Spinal cord (tissue), 10 donors: ENCODE measurements around the gene MCM9. TPM values are rescaled to one million over a fixed set of nuclear protein-coding genes. Genes with fewer than 3 reads are reported as not detected.

Source experiments
- DNase-seq, 6 donors: peaks; one replicate each; pipeline versions ENCODE4 v3.0.0 to v3.0.0-alpha.2; 2013 to 2015; ENCODE audit warnings: low spot score in 6 of 6, low read depth in 4 of 6
- H3K27ac ChIP-seq: one replicate; pipeline ENCODE4 v1.5.1; 2013; ENCODE audit warnings: low read depth, low read length, control low read depth
- H3K27me3 ChIP-seq: one replicate; pipeline ENCODE4 v1.6.1; 2013; ENCODE audit warnings: low read length; ENCODE audit not compliant: control insufficient read depth, insufficient read depth
- H3K36me3 ChIP-seq: one replicate; pipeline ENCODE4 v1.6.1; 2013; ENCODE audit warnings: low read length; ENCODE audit not compliant: control insufficient read depth, insufficient read depth
- H3K4me1 ChIP-seq: one replicate; pipeline ENCODE4 v1.6.1; 2013; ENCODE audit warnings: low read length; ENCODE audit not compliant: control insufficient read depth, insufficient read depth
- H3K4me3 ChIP-seq: one replicate; pipeline ENCODE4 v1.5.1; 2013; ENCODE audit warnings: low read depth, low read length, control low read depth
- H3K9me3 ChIP-seq: one replicate; pipeline ENCODE4 v1.6.1; 2013; ENCODE audit warnings: low read length; ENCODE audit not compliant: control insufficient read depth, insufficient read depth
- WGBS: methylation state at CpG from one replicate; pipeline ENCODE4 v1.1.5; 2013; ENCODE audit warnings: missing lambda C conversion rate; ENCODE audit not compliant: insufficient coverage; 5-methylcytosine and 5-hydroxymethylcytosine counted together
- polyA plus RNA-seq, 2 donors: library from polyadenylated mRNA; unstranded; fragments of 120-200 nt; gene quantifications; one replicate each; pipeline ENCODE4 v1.2.1, GENCODE V29; 2013; ENCODE audit not compliant: insufficient read length in 2 of 2
- total RNA-seq, 2 donors: library from RNA; depleted of rRNA in 1 of 2; stranded (reverse); fragments of 120-200 nt in 1 of 2; fragments of >200 nt in 1 of 2; gene quantifications; one replicate each; pipeline versions ENCODE4 v1.2.3 to v1.2.4, GENCODE V29; 2013 to 2014
- donor health status: healthy.

The MCM9 gene
- total and polyA plus RNA-seq, 4 donors, result 11.2 to 16.8 (median 14.5) TPM

GRCh38 chr6:118967239-118967638, 32.3 kb upstream of the MCM9 start:
- Histone ChIP-seq H3K27ac (no peak overlapping the region), H3K27me3 (no peaks in the 10 kb centered on the region), H3K4me3 (no peak overlapping the region), H3K9me3 (no peaks in the 10 kb centered on the region), H3K36me3 (no peaks in the 10 kb centered on the region), H3K4me1 (no peaks in the 10 kb centered on the region)
- WGBS, result no CpG with 5 or more reads among the region's 2 CpGs
- no peak for DNase-seq

DNA sequence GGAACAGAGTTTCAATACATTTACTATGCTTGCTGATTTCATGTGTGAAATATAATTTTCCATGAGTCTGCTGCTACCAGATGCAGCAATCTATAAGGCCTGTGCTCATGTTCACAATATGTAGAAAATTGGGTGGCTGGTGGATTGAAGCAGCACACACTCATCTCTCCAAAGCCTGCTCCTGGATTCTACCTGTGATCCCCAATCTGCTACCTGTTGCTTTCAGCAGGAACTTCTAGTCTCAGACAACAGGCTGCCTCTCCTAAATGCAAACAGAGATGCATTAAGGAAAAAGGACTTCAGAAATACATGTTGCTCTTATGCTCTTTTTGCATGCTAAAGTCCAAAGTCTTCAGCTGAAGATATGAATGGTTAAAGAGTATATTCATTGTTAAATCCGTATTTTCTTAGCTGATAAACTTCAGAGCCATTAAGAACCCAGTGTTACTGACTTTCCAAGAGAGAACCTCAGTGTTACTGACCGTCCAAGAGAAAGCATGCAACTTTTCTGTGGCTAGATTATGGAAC, 30.9 kb upstream of the MCM9 start:
- Histone ChIP-seq H3K27me3 (no peaks in the 10 kb centered on the region), H3K9me3 (no peaks in the 10 kb centered on the region), H3K27ac (no peak overlapping the region), H3K4me3 (no peak overlapping the region), H3K36me3 (no peaks in the 10 kb centered on the region), H3K4me1 (no peaks in the 10 kb centered on the region)
- no peak for DNase-seq
- no CpG with 5 or more reads among the region's 2 CpGs for WGBS

- WGBS, result no CpG with 5 or more reads among the region's 3 CpGs
- Histone ChIP-seq H3K27ac (no peak overlapping the region), H3K4me3 (no peak overlapping the region), H3K27me3 (no peaks in the 10 kb centered on the region), H3K4me1 (no peaks in the 10 kb centered on the region), H3K36me3 (no peaks in the 10 kb centered on the region), H3K9me3 (no peaks in the 10 kb centered on the region)
- no peak for DNase-seq
Measured at GRCh38 chr6:118965371-118965770, 30.4 kb upstream of the MCM9 start.

DNA sequence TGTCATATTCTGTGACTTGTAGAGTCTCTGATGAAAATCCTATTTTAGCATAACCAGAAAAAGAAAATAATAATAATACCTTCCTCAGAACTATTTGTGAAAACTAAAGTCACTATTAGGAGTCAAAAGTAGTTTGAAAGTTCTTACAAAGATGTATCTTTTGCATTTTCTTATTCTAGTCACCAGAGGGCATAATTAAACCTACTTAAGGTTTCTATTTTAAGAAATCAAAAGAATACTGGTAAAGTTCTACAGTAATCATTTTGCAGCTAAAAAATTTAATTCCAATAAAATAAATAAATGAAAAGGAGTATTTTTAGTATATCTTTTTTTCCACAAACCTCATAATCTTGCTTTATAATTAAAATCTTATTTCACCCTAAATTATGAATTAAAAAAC, 28.0 kb upstream of the MCM9 start:
- peak in 1 of 6 donors; percentile 19 for DNase-seq
- no peak overlapping the region for H3K4me3 ChIP-seq
- no peaks in the 10 kb centered on the region for H3K36me3 ChIP-seq
- no peaks in the 10 kb centered on the region for H3K9me3 ChIP-seq
- no peaks in the 10 kb centered on the region for H3K27me3 ChIP-seq
- H3K27ac ChIP-seq, result no peak overlapping the region
- H3K4me1 ChIP-seq, result no peaks in the 10 kb centered on the region

DNA sequence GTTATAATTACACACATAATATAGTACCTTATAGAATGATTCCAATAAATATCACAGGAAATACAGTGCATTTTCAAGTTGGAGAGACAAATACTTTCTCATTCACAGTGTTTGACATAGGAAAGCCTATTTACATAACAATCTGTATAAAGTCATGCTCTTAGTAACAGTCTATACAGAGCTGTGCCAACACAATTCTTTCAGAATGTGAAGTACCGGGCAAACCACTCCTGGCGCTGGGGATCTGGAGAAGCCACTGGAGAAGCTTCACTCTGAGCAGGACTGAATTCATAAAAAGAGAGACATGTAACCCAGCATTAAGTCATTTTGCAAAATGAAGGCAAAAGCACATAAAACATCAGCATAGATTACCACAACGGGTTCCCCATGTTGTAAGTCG, 24.9 kb upstream of the MCM9 start:
- Histone ChIP-seq H3K4me1 (no peaks in the 10 kb centered on the region), H3K36me3 (no peaks in the 10 kb centered on the region), H3K27ac (no peak overlapping the region), H3K27me3 (no peaks in the 10 kb centered on the region), H3K4me3 (no peak overlapping the region), H3K9me3 (no peaks in the 10 kb centered on the region)
- DNase-seq, result no peak
- 37% methylated on average over 2 of the region's 4 CpGs for WGBS

- WGBS, result 100% methylated on average over 1 of the region's 2 CpGs
- Histone ChIP-seq H3K9me3 (no peaks in the 10 kb centered on the region), H3K36me3 (no peaks in the 10 kb centered on the region), H3K4me3 (no peak overlapping the region), H3K27me3 (no peaks in the 10 kb centered on the region), H3K27ac (no peak overlapping the region), H3K4me1 (no peaks in the 10 kb centered on the region)
- DNase-seq, result no peak
Measured at GRCh38 chr6:118953391-118953790, 18.4 kb upstream of the MCM9 start.

- Histone ChIP-seq H3K27me3 (no peaks in the 10 kb centered on the region), H3K27ac (no peak overlapping the region), H3K36me3 (no peaks in the 10 kb centered on the region), H3K4me1 (no peaks in the 10 kb centered on the region), H3K4me3 (no peak overlapping the region), H3K9me3 (no peaks in the 10 kb centered on the region)
- WGBS, result no CpG with 5 or more reads among the region's 2 CpGs
- no peak for DNase-seq
Measured at GRCh38 chr6:118952683-118953082, 17.7 kb upstream of the MCM9 start.

- Histone ChIP-seq H3K4me3 (no peak overlapping the region), H3K36me3 (no peaks in the 10 kb centered on the region), H3K27me3 (no peaks in the 10 kb centered on the region), H3K4me1 (no peaks in the 10 kb centered on the region), H3K27ac (no peak overlapping the region), H3K9me3 (peaks cover 2% of the 10 kb centered on the region)
- DNase-seq, result no peak
Measured at GRCh38 chr6:118945217-118945616, 10.3 kb upstream of the MCM9 start.

GRCh38 chr6:118940770-118941169, 5.8 kb upstream of the MCM9 start:
- Histone ChIP-seq H3K4me3 (no peak overlapping the region), H3K36me3 (no peaks in the 10 kb centered on the region), H3K9me3 (no peaks in the 10 kb centered on the region), H3K4me1 (no peaks in the 10 kb centered on the region), H3K27ac (no peak overlapping the region), H3K27me3 (no peaks in the 10 kb centered on the region)
- DNase-seq, result no peak
- WGBS, result 98% methylated on average over 2 of the region's 2 CpGs

DNA sequence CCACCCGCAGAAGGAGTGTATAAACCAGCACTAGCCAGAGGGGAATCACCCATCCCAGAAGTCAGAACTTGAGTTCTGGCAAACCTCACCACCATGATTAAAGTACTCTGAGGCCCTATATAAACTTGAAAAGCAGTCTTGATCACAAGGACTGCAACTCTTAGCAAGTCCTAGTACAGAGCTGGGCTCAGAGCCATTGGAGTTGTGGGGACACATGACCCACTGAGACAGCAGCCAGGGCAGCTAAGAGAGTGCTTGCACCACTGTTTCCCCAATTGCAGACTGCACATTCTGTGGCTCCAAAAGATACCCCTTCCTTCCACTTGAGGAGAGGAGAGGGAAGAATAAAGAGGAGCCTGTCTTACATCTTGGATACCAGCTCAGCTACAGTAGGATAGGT, 4.7 kb upstream of the MCM9 start:
- Histone ChIP-seq H3K36me3 (no peaks in the 10 kb centered on the region), H3K4me1 (no peaks in the 10 kb centered on the region), H3K27me3 (no peaks in the 10 kb centered on the region), H3K9me3 (no peaks in the 10 kb centered on the region), H3K4me3 (no peak overlapping the region), H3K27ac (no peak overlapping the region)
- DNase-seq, result no peak
- 100% methylated on average over 1 of the region's 1 CpG for WGBS
